Midbrain (tissue), 1 donor: ENCODE results near the gene CYB561D1.
A peak's percentile ranks its signal among the peaks of the same experiment; 100 is the strongest.

ENCODE experiments used
- DNase-seq: peaks from one replicate; lab custom pipeline; 2025; lab: John Stamatoyannopoulos, UW

Gene CYB561D1

GRCh38 chr1:109481646-109482045 lies 12.2 kb upstream of the CYB561D1 start:
- DNase-seq: no peak

- DNase-seq: no peak
Observed at GRCh38 chr1:109482242-109482641, 11.7 kb upstream of the CYB561D1 start.

- DNase-seq: peak; percentile 67
Observed at GRCh38 chr1:109482791-109483671, 10.9 kb upstream of the CYB561D1 start.

- DNase-seq: peak; percentile 92
Observed at GRCh38 chr1:109483672-109484518, 10.0 kb upstream of the CYB561D1 start, which contains the start of gene ATXN7L2. Gene ATXN7L2 (plus strand): TSS chr1:109483905. CDS start chr1:109483954, 49 bp downstream.

GRCh38 chr1:109484519-109484975 lies 9.3 kb upstream of the CYB561D1 start:
- no peak for DNase-seq

- DNase-seq: no peak
Observed at GRCh38 chr1:109485001-109485400, 8.9 kb upstream of the CYB561D1 start.

GRCh38 chr1:109487261-109487660 lies 6.6 kb upstream of the CYB561D1 start:
- no peak for DNase-seq

- no peak for DNase-seq
Observed at GRCh38 chr1:109488201-109488600, 5.7 kb upstream of the CYB561D1 start.

- no peak for DNase-seq
Observed at GRCh38 chr1:109488696-109489095, 5.2 kb upstream of the CYB561D1 start.

GRCh38 chr1:109490029-109490933 lies 3.6 kb upstream of the CYB561D1 start:
- DNase-seq: peak; percentile 70

GRCh38 chr1:109490934-109491302 lies 3.0 kb upstream of the CYB561D1 start:
- DNase-seq: no peak

GRCh38 chr1:109491372-109491771 lies 2.5 kb upstream of the CYB561D1 start:
- no peak for DNase-seq

- DNase-seq: no peak
Observed at GRCh38 chr1:109492779-109493178, 1.1 kb upstream of the CYB561D1 start.

- no peak for DNase-seq
Observed at GRCh38 chr1:109493227-109493626, 667 bp upstream of the CYB561D1 start.

- DNase-seq: no peak
Observed at GRCh38 chr1:109495738-109496137, 1.8 kb downstream of the CYB561D1 start.

GRCh38 chr1:109497449-109498160 lies 3.7 kb downstream of the CYB561D1 start:
- no peak for DNase-seq

- peak; percentile 15 for DNase-seq
Observed at GRCh38 chr1:109498161-109498801, 4.4 kb downstream of the CYB561D1 start.

- no peak for DNase-seq
Observed at GRCh38 chr1:109499081-109499480, 5.2 kb downstream of the CYB561D1 start.

- peak; percentile 6 for DNase-seq
Observed at GRCh38 chr1:109499661-109500536, 6.0 kb downstream of the CYB561D1 start.
